ENCODE measurements around the gene MSMO1. TPM values are rescaled to one million over a fixed set of nuclear protein-coding genes. Genes with fewer than 3 reads are reported as not detected.

MSMO1 gene
- total RNA-seq, 1 donor from 2014 or later = 104 TPM

Other genes with a start within 250 kb of the MSMO1 start
- 12.5 TPM for gene TMEM192, start 214.8 kb upstream of the MSMO1 start, total RNA-seq (ENCODE audit: insufficient read depth, low replicate concordance)
- 51.8 TPM for gene KLHL2, start 120.1 kb upstream of the MSMO1 start, total RNA-seq (ENCODE audit: insufficient read depth, low replicate concordance)
- 151 TPM for gene CPE, start 51.3 kb downstream of the MSMO1 start, total RNA-seq (ENCODE audit: insufficient read depth, low replicate concordance)

Measured in umbilical cord (tissue), 1 donor.